ENCODE measurements around the gene AKAP3.

The AKAP3 gene

DNA sequence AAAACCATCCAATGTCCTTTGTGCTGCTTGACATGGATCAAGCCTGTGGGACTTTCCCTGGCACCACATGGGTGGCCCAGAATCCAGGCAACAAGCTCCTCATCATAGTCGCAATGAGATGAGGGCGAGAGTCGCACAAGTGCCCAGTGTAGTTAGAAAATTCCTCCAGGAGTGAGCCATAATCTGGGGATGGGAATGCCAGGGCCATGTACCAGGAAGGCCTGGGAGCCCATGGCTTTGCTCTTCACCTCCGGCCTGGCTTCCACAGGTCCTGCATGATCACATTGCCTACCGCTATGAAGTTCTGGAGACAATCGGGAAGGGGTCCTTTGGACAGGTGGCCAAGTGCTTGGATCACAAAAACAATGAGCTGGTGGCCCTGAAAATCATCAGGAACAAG, 53.0 kb downstream of the AKAP3 start:
- DNase-seq = no peak
- ATAC-seq = no peak

GRCh38 chr12:4591180-4591687, 57.6 kb downstream of the AKAP3 start:
- DNase-seq = no peak
- no peak for ATAC-seq

DNA sequence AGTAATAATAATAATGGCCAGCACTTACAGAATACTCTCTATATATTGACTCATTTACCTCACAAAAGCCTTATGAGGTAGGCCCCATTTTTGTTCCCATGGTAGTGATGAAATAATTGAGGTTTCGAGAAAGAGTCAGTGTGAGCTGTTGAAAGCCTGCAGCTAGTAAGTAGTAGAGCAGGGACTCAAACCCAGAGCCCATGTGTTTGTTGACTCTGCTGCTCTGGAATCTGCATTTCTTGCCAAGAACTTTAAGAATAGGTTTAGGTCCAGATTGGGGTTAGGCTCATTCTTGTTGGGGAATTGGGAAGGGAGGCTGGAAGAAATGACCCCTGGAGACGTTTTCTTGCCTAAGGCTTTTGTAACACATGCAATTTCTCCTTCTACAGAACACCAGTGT, 58.9 kb downstream of the AKAP3 start:
- ATAC-seq (no peak), DNase-seq (no peak)

DNA sequence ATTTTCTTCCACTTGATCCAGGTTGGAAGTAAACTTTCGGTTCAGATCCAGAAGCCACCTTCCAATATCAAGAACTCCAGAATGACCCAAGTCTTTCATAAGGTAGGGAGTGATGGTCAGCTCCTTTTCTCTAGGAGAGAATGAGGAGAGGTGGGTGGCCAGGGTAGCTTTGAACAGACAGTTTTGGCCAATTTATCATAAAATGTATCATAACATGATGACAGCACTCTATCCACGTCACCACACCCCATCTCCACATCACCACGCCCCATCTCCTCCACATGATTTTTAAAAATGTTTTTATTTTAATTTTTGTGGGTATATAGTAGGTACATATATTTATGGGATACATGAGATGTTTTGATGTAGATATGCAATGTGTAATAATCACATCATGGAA, 59.9 kb downstream of the AKAP3 start:
- no peak for DNase-seq
- no peak for ATAC-seq

DNA sequence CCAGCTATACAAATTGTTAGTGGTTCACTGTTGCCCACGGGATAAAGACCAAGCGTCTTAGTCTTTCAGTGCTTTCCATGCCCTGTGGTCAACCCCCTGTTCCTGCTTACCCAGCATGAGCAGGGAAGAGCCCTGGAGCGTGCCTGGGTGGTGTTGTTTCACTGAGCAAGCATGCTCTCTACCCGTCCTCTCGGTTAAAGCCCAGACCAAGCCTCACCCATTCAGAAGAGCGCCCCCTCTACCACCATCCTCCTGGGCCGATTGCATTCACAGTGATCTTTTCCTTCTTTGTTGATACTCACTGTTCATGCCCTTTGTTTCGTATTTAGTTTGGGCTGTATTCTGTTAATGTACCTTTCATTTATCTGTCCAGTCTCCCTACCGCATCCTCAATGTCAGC, 61.7 kb downstream of the AKAP3 start:
- DNase-seq (no peak), ATAC-seq (no peak)

DNA sequence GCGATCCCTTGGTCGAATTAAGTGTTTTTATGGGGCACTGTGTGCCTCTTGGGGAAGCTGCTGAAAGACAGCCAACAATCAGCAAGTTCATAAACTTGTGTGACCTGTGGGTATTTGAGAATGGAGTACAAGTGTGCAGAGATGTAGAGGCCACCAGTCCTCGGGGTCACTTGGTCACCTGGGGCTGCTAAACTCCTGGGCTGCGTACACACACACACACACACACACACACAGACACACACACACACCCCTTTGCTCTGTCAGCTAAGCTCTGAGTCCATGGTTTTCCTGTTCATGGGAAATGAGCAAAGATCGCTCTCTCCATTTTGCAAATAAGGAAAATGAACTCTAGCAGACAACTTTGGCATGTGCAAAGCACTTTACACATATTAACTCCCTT, 62.4 kb downstream of the AKAP3 start:
- no peak for ATAC-seq
- DNase-seq = no peak

- ATAC-seq (no peak), DNase-seq (no peak)
Observed at GRCh38 chr12:4584896-4585295, 64.0 kb downstream of the AKAP3 start.

DNA sequence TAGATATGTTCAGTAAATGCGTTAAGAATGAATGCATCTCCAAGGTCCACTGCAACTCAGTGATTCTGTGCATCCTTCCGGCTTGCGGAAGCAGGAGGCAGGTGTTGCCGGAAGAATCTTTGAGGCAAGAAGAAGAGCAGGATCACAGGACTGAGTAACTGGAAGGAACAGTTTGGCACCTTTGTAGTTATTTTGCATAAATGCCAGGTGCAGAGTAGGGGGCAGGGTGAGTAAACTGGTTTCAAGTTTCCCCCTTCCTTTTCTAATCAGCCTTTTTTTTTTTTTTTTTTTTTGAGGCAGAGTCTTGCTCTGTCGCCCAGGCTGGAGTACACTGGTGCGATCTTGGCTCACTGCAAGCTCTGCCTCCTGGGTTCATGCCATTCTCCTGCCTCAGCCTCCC, 64.6 kb downstream of the AKAP3 start:
- ATAC-seq = no peak
- DNase-seq = no peak

- ATAC-seq (no peak), DNase-seq (no peak)
Observed at GRCh38 chr12:4580281-4580688, 68.6 kb downstream of the AKAP3 start.

- DNase-seq (no peak), ATAC-seq (no peak)
Observed at GRCh38 chr12:4579305-4580102, 69.3 kb downstream of the AKAP3 start.

DNA sequence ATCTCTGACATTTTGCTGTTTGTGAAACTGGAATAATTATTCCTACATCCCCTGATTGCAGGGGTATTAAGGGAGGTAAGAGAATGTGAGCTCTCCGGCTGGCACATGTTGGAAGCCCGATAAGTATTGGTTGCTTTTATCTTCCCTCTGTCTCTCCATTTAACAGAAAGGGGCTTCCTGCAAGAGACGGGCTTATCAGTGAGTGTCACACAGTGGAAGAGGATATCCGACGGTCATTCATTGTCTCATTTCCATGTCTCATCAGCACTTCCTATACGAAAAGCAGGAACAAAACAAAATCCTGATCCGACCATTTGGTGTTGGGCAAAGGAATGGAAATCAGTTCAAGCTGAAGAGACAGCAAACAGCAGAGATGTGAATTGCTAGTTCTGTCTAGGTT, 76.2 kb downstream of the AKAP3 start:
- ATAC-seq = no peak
- no peak for DNase-seq

DNA sequence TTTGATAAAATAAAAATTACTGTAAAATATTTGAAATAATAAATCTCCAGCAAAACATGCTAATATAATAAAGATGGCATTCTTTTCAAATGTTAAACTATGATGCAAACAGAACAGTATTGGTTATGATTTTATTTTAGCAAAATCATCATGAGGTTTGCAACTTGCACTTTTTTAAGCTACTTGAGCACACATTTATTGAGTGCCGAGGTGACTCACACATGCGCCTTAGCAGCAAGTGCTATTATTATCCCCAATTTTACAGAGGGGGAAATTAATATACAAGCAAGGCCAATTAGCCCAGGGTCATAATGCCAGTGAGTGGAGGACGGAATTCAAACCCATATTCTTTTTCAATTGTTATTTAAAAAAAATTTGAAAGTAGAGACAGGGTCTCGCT, 79.6 kb downstream of the AKAP3 start:
- ATAC-seq (no peak), DNase-seq (no peak)

DNA sequence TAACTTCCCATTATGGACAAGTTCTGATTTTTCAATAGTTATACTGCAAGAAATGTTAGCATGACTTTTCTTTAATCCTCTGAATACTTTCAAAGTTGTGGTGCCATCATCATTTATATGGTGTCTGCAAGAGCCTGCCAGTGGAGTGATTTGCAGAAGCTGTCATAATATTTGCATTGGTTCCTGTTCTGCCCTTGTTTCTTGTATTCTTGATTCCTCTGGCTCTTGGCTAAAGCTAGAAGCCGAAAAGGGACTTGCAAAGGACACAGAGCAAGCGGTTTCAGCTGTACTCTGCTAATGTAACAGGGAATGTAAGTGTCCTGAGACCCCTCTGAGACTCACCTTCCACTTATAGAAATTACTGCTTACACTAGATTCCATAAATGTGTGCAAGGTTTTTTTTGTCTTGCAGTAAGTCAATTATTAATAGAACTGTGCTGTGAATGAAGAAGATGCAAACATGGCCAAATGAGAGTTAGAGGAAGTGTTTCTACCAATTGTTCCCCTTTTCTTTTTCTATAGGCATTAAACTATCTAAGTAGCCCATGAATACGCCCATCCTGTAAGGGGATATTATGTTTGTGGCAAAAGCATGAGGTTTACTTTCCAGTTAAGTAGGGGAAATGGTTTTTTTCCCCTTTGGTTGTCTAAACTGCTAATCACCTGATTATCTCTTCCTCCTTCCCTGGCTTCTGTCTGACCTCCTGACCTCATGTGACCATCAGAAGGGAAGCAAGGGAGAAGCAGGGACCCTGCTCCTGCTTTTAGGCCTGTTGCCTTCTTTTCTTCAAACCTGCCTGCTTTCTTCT, 81.6 kb downstream of the AKAP3 start:
- no peak for DNase-seq
- no peak for ATAC-seq

DNA sequence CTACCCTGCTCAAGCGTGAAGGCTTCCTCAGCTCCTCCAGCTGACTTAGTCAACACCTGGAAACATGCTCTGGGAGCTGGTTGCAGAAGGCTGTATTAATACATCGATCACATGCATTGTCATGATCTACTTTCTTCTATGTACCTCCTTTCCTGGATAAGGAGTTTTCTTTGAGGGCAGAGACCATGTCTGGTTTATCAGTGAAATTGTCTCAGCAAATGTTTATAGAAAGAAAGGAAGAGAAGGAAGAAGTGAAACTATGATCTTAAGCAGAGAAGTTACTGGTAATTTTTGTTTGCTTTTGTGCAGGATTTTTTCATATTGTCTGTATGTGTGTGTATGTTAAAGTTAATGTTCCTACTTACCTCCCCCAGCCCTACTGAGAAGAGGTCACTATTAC, 82.4 kb downstream of the AKAP3 start:
- DNase-seq (no peak), ATAC-seq (no peak)
